Endothelial cell of umbilical vein (primary cell): ENCODE measurements around the gene SCAF11. TPM values are rescaled to one million over a fixed set of nuclear protein-coding genes. Genes with fewer than 3 reads are reported as not detected.

ENCODE experiments used
- BruUV-seq: library from RNA; stranded (reverse); fragments of 400-500 nt; replicated peaks from 2 replicates; lab custom pipeline; 2021; lab: Mats Ljungman, UMichigan
- CTCF ChIA-PET: fragments of 300-600, 350-600 bp; sonication (Branson Sonifier 250); formaldehyde crosslinking; loops from one replicate; lab custom pipeline; 2021; ENCODE audit warnings: antibody characterized with exemption, inconsistent platforms; lab: Charles Lee
- POLR2A ChIA-PET: fragments of 300-600, 350-600 bp; sonication (Branson Sonifier 250); formaldehyde crosslinking; loops from one replicate; lab custom pipeline; 2021; ENCODE audit warnings: antibody characterized with exemption, inconsistent platforms; lab: Charles Lee
- DNase-seq: peaks from one replicate; pipeline ENCODE4 v3.0.0-alpha.2; 2011; ENCODE audit warnings: low read depth, low spot score
- FAIRE-seq: peaks from 2 replicates; lab custom pipeline; 2011; peaks lifted over from hg19 to GRCh38; lab: Jason Lieb, UNC
- H2AFZ ChIP-seq: 2 replicates; pipeline ENCODE4 v1.6.0; 2012; ENCODE audit warnings: low read depth, low read length, control low read depth, inconsistent platforms
- H3K27ac ChIP-seq: 2 replicates; pipeline ENCODE4 v1.5.1; 2011; ENCODE audit warnings: low read depth, mild to moderate bottlenecking, control low read depth, low read length, moderate library complexity; ENCODE audit not compliant: insufficient read depth
- H3K27me3 ChIP-seq, 2 experiments: 2 replicates each; pipeline versions ENCODE4 v1.6.0 to v1.6.1; 2011; ENCODE audit warnings: low read length in 2 of 2, mixed read lengths in 1 of 2; ENCODE audit not compliant: control insufficient read depth in 2 of 2, insufficient read depth in 2 of 2
- H3K36me3 ChIP-seq, 2 experiments: 2 replicates in 1 of 2; 3 replicates in 1 of 2; pipeline ENCODE4 v1.5.1; 2011; ENCODE audit warnings: low read length in 2 of 2, mild to moderate bottlenecking in 1 of 2, moderate library complexity in 1 of 2; ENCODE audit not compliant: control insufficient read depth in 2 of 2, insufficient read depth in 2 of 2; ENCODE audit errors: extremely low read depth in 1 of 2
- H3K4me1 ChIP-seq: 3 replicates; pipeline ENCODE4 v1.5.1; 2011; ENCODE audit warnings: mild to moderate bottlenecking, low read length; ENCODE audit not compliant: control insufficient read depth, insufficient read depth; ENCODE audit errors: extremely low read depth
- H3K4me2 ChIP-seq: 2 replicates; pipeline ENCODE4 v1.6.1; 2011; ENCODE audit warnings: low read length, control low read depth, mixed read lengths; ENCODE audit not compliant: insufficient read depth
- H3K4me3 ChIP-seq, 3 experiments: fragments of 200-600 bp in 1 of 3; sonication (generic), shearing (Covaris generic) in 1 of 3; replicated peaks in 1 of 3; 2 replicates each; pipeline ENCODE4 v1.5.1; 2011 to 2016; ENCODE audit warnings: control low read depth in 3 of 3, low read length in 3 of 3, mild to moderate bottlenecking in 2 of 3, inconsistent platforms in 1 of 3, low read depth in 1 of 3, moderate library complexity in 1 of 3; ENCODE audit not compliant: insufficient read depth in 1 of 3
- H3K79me2 ChIP-seq: 2 replicates; pipeline ENCODE4 v1.6.0; 2012; ENCODE audit warnings: low read length, inconsistent platforms; ENCODE audit not compliant: control insufficient read depth, insufficient read depth
- H3K9ac ChIP-seq: replicated peaks from 2 replicates; pipeline ENCODE3; 2011; ENCODE audit warnings: low read length, control low read depth; ENCODE audit not compliant: insufficient read depth; ENCODE audit errors: extremely low read depth
- H3K9me1 ChIP-seq: replicated peaks from 3 replicates; pipeline ENCODE4 v1.6.0; 2011; ENCODE audit warnings: mild to moderate bottlenecking, low read length; ENCODE audit not compliant: control insufficient read depth, insufficient read depth; ENCODE audit errors: extremely low read depth
- H3K9me3 ChIP-seq: replicated peaks from 2 replicates; pipeline ENCODE4 v1.5.1; 2012; ENCODE audit warnings: low read length, inconsistent platforms; ENCODE audit not compliant: control insufficient read depth, insufficient read depth
- H4K20me1 ChIP-seq: replicated peaks from 2 replicates; pipeline ENCODE3; 2011; ENCODE audit warnings: mild to moderate bottlenecking, low read length; ENCODE audit not compliant: control insufficient read depth, insufficient read depth; ENCODE audit errors: extremely low read depth
- EZH2 ChIP-seq: IDR thresholded peaks from 2 replicates; pipeline ENCODE4 v1.6.1; 2012; ENCODE audit warnings: borderline replicate concordance, low read depth, mild to moderate bottlenecking, moderate library complexity, low read length, inconsistent platforms; ENCODE audit not compliant: severe bottlenecking
- FOS ChIP-seq: IDR thresholded peaks from 2 replicates; pipeline ENCODE4 v1.6.1; 2011; ENCODE audit warnings: mild to moderate bottlenecking, low read length, moderate library complexity, borderline replicate concordance; ENCODE audit not compliant: insufficient read depth
- GATA2 ChIP-seq: IDR thresholded peaks from 2 replicates; pipeline ENCODE4 v1.7.0; 2011; ENCODE audit warnings: low read depth, mild to moderate bottlenecking, moderate library complexity, mixed read lengths, low read length; ENCODE audit not compliant: insufficient read length, insufficient read depth
- JUN ChIP-seq: IDR thresholded peaks from 2 replicates; pipeline ENCODE4 v1.6.1; 2011; ENCODE audit warnings: borderline replicate concordance, low read depth; ENCODE audit not compliant: insufficient read length, insufficient read depth
- POLR2A ChIP-seq: IDR thresholded peaks from 2 replicates; pipeline ENCODE4 v1.6.1; 2012; ENCODE audit warnings: low read depth, mild to moderate bottlenecking, control low read depth, low read length
- POLR2AphosphoS5 ChIP-seq: IDR thresholded peaks from 2 replicates; pipeline ENCODE4 v1.6.1; 2012; ENCODE audit warnings: low read depth, mild to moderate bottlenecking, control low read depth, low read length, moderate library complexity; ENCODE audit not compliant: insufficient read depth
- dilution Hi-C: fragments of 300-500 bp; cut with MboI; formaldehyde crosslinking; loops from one replicate; pipeline ENCODE4 v1.15.0; 2019; ENCODE audit warnings: low sequenced_read_pairs; ENCODE audit not compliant: extremely low pct_ligation_motif_present
- intact Hi-C: fragments of 100-400 bp; cut with micrococcal nuclease; formaldehyde crosslinking; loops from one replicate; pipeline ENCODE4 v1.10.0; 2022
- polyA plus RNA-seq, 4 experiments: library from polyadenylated mRNA; depleted of rRNA in 3 of 4; stranded (reverse) in 3 of 4; unstranded in 1 of 4; fragments of >200 nt; gene quantifications; 2 replicates each; pipeline versions ENCODE4 v1.2.1 to v1.2.3, GENCODE V29; 2011 to 2012; ENCODE audit warnings: missing spikeins in 1 of 4
- total RNA-seq: library from RNA; stranded (reverse); gene quantifications from 2 replicates; pipeline ENCODE4 v1.2.3, GENCODE V29; 2021
- TF ChIP-seq, protein P1 (sequence below), 2 donors: IDR thresholded peaks; 1 replicate in 1 of 2; 2 replicates in 1 of 2; pipeline ENCODE4 v1.5.1; 2011; ENCODE audit warnings: low read length in 2 of 2, mild to moderate bottlenecking in 2 of 2, moderate library complexity in 2 of 2, control low read depth in 1 of 2, inconsistent platforms in 1 of 2, low read depth in 1 of 2; ENCODE audit not compliant: insufficient read depth in 1 of 2; ENCODE audit errors: extremely low read depth in 1 of 2
- TF ChIP-seq, protein P2 (sequence below): IDR thresholded peaks from 2 replicates; pipeline ENCODE4 v1.6.1; 2011; ENCODE audit not compliant: insufficient read depth, insufficient read length

SCAF11 gene
- total and polyA plus RNA-seq, 2 donors (not counting 3 experiments of a cell fraction or from before 2014, with no cell fraction given) = 20.9 to 109 TPM

DNA sequence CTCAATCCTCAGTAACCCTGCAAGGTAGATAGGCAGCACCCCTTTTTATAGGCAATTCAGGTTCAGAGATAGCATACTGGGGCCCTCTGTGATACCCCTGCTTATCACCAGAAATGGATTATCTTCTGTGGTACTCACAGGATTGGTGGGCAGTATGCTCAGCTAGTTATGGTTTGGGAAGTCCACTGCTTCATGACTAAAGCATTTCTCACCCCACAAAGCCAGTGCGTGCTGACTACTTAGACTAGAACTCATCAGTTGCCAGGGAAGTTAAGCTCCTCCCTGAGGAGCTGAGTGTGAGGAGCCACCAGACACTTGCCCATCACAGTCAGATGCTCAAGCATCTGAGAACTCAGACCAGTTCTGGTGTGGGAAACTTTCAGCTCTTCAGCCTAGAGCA, 76.3 kb downstream of the SCAF11 start:
- CTCF ChIA-PET = interaction anchor here (0.6 to 1.8 kb wide), 6 partner anchors 8 to 151 kb away, joined by 3 to 8 read pairs (median 3); no protein-coding TSS in a partner anchor
- Histone ChIP-seq H2AFZ (no peak overlapping the region), H3K79me2 (no peaks in the 10 kb centered on the region), H3K9me1 (no peaks in the 10 kb centered on the region), H3K27me3 (no peaks in the 10 kb centered on the region), H3K4me1 (no peaks in the 10 kb centered on the region), H3K36me3 (no peaks in the 10 kb centered on the region), H3K27ac (no peak overlapping the region), H4K20me1 (no peaks in the 10 kb centered on the region), H3K9me3 (no peaks in the 10 kb centered on the region), H3K4me3 (no peak overlapping the region), H3K9ac (no peak overlapping the region), H3K4me2 (no peak overlapping the region)
- intact Hi-C loops = no loop called here
- no peak for FAIRE-seq
- POLR2A ChIA-PET = interaction anchor here (0.6 kb wide), 1 partner anchor 10 kb away, joined by 10 read pairs; no protein-coding TSS in a partner anchor
- TF ChIP-seq FOS (no peak), GATA2 (no peak), POLR2A (no peak), POLR2AphosphoS5 (no peak), EZH2 (no peak), JUN (no peak)
- TF ChIP-seq, protein P1, sequence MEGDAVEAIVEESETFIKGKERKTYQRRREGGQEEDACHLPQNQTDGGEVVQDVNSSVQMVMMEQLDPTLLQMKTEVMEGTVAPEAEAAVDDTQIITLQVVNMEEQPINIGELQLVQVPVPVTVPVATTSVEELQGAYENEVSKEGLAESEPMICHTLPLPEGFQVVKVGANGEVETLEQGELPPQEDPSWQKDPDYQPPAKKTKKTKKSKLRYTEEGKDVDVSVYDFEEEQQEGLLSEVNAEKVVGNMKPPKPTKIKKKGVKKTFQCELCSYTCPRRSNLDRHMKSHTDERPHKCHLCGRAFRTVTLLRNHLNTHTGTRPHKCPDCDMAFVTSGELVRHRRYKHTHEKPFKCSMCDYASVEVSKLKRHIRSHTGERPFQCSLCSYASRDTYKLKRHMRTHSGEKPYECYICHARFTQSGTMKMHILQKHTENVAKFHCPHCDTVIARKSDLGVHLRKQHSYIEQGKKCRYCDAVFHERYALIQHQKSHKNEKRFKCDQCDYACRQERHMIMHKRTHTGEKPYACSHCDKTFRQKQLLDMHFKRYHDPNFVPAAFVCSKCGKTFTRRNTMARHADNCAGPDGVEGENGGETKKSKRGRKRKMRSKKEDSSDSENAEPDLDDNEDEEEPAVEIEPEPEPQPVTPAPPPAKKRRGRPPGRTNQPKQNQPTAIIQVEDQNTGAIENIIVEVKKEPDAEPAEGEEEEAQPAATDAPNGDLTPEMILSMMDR (IDR thresholded peaks at IDR 0.05; ENCODE audit: extremely low read depth in 1 of 2, insufficient read depth in 1 of 2, low read depth in 1 of 2, low read length in 2 of 2) = no peak
- TF ChIP-seq, protein P2, sequence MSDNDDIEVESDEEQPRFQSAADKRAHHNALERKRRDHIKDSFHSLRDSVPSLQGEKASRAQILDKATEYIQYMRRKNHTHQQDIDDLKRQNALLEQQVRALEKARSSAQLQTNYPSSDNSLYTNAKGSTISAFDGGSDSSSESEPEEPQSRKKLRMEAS = no peak
- dilution Hi-C loops = no loop called here
- no TSS peak for BruUV-seq
- no peak for DNase-seq
